Chondrocyte (in vitro differentiated cells): Measurements from ENCODE around the gene TBX5. TPM values are rescaled to one million over a fixed set of nuclear protein-coding genes. Genes with fewer than 3 reads are reported as not detected.

Source experiments
- DNase-seq: peaks from one replicate; pipeline ENCODE4 v3.0.0; 2021; ENCODE audit warnings: mixed read lengths, low spot score
- H3K27ac Mint-ChIP-seq: one replicate; pipeline ENCODE4 v1.8.0; 2021; ENCODE audit warnings: mild to moderate bottlenecking, moderate library complexity, mixed read lengths; ENCODE audit not compliant: unreplicated experiment
- H3K27me3 Mint-ChIP-seq: 2 replicates; pipeline ENCODE4 v1.8.0; 2021; ENCODE audit warnings: low read depth, mixed read lengths
- H3K36me3 Mint-ChIP-seq: 2 replicates; pipeline ENCODE4 v1.8.0; 2021; ENCODE audit warnings: low read depth, mixed read lengths
- H3K4me1 Mint-ChIP-seq: 2 replicates; pipeline ENCODE4 v1.8.0; 2021; ENCODE audit warnings: low read depth, mild to moderate bottlenecking, mixed read lengths
- H3K4me3 Mint-ChIP-seq: one replicate; pipeline ENCODE4 v1.8.0; 2021; ENCODE audit warnings: mild to moderate bottlenecking, moderate library complexity, mixed read lengths; ENCODE audit not compliant: unreplicated experiment
- H3K9me3 Mint-ChIP-seq: 2 replicates; pipeline ENCODE4 v1.8.0; 2021; ENCODE audit warnings: low read depth, mixed read lengths
- total RNA-seq: library from RNA; stranded (reverse); gene quantifications from 3 replicates; pipeline ENCODE4 v1.2.1, GENCODE V29; 2021
- TF ChIP-seq, protein P1 (sequence below): fragments of 200-600 bp; sonication (generic); IDR thresholded peaks from 2 replicates; pipeline ENCODE4 v1.5.0; 2021; ENCODE audit warnings: antibody characterized with exemption, mild to moderate bottlenecking, moderate library complexity

The TBX5 gene
- total RNA-seq, 1 donor from 2014 or later, result not detected

DNA sequence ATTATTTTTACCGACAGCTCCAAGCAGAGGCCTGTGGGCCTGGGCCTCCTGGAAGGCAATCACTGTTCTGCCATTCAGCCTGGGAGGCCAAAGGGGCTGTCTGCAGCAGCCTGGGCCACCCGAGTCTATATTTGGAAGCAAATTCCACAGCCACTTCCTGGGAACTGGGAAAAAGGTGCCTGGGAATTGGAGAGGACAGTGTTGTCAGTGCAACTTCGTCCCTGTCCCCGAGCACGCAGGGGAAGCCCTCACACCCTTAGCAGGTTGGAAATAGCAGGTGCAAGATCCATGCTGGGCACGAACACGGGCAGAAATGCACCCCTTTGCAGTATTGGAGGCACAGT is 9.6 kb upstream of the TBX5 start:
- H3K36me3 Mint-ChIP-seq, result no peaks in the 10 kb centered on the region
- peaks cover 62% of the 10 kb centered on the region for H3K27me3 Mint-ChIP-seq
- H3K4me3 Mint-ChIP-seq, result no peak overlapping the region
- no peaks in the 10 kb centered on the region for H3K9me3 Mint-ChIP-seq
- H3K4me1 Mint-ChIP-seq, result no peaks in the 10 kb centered on the region
- H3K27ac Mint-ChIP-seq, result no peak overlapping the region
- no peak for DNase-seq
- TF ChIP-seq, protein P1, sequence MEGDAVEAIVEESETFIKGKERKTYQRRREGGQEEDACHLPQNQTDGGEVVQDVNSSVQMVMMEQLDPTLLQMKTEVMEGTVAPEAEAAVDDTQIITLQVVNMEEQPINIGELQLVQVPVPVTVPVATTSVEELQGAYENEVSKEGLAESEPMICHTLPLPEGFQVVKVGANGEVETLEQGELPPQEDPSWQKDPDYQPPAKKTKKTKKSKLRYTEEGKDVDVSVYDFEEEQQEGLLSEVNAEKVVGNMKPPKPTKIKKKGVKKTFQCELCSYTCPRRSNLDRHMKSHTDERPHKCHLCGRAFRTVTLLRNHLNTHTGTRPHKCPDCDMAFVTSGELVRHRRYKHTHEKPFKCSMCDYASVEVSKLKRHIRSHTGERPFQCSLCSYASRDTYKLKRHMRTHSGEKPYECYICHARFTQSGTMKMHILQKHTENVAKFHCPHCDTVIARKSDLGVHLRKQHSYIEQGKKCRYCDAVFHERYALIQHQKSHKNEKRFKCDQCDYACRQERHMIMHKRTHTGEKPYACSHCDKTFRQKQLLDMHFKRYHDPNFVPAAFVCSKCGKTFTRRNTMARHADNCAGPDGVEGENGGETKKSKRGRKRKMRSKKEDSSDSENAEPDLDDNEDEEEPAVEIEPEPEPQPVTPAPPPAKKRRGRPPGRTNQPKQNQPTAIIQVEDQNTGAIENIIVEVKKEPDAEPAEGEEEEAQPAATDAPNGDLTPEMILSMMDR, result no peak

DNA sequence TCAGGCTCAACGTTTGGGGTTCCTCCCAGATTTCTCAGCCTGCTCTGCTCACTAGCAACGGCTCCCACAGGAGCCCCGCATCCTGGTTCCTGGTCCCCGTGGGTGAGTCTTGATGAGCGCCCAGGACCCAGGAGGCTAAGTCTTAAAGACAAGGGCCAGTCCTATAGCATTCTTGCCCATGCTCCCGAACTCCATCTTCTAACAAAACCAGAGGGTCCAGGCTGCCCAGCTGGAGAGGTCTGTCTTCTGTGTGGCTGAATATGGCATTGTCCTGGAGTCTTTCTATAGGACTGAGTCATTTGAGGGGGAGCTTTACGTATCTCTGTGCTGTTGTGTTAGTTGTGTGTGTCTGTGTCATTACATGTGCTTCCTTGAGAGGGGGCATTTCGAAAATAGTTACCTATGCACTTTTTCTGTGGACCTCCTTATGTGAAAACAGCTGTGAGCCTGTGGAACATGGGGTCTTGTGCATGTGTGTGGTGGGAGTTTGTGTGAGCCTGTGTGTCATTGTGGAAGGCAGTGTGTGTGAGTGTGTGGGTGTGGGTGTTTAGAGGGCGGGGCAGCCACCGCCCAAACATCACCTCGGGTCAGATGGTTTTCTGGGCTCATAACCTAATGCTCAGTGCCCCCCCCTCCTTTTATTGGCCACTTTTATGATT is 9.1 kb upstream of the TBX5 start:
- Mint-ChIP-seq H3K4me1 (peaks cover under 1% of the 10 kb centered on the region), H3K9me3 (no peaks in the 10 kb centered on the region), H3K27ac (no peak overlapping the region), H3K36me3 (no peaks in the 10 kb centered on the region), H3K27me3 (peaks cover 67% of the 10 kb centered on the region), H3K4me3 (no peak overlapping the region)
- DNase-seq, result no peak
- TF ChIP-seq, protein P1, result no peak

DNA sequence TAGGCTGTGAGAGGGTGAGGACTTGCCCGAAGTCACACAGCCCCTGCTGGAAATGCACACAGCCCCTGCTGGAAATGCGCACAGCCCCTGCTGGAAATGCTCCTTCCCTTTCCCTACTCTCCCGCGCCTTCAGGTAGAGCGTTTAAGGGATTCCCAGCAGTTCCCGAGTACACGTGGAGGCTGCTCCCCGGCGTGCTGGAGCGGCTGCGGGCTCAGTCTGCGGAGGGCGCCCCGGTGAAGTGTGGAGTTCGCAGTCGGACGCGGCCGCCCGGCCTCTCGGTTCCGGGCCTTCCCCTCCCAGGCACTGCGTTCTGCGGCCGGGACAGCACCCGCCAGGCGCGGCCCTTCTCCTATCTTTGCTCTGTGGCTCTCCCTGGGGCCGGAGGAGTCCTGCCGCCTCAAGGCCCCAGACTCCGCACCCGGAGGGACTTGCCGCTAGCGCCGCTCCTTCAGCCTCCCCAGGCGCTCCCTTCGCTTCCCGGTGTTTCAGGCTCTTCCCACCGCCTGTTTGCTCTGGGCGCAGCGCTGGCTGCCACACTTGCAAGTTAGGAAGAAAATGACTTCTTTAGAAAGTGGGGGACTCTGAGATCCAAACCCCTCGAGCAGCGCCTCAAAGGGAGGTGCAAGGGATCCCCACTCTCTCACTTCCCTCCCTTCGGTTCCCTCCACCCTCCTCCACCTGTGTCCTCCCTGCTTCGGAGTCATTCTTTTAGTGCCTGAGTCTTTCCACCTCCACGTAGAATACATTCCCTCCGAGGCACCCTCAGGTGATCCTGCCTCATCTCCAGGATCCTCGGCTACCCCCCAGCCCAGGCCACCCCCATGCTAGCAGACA is 8.3 kb upstream of the TBX5 start:
- no peak for DNase-seq

DNA sequence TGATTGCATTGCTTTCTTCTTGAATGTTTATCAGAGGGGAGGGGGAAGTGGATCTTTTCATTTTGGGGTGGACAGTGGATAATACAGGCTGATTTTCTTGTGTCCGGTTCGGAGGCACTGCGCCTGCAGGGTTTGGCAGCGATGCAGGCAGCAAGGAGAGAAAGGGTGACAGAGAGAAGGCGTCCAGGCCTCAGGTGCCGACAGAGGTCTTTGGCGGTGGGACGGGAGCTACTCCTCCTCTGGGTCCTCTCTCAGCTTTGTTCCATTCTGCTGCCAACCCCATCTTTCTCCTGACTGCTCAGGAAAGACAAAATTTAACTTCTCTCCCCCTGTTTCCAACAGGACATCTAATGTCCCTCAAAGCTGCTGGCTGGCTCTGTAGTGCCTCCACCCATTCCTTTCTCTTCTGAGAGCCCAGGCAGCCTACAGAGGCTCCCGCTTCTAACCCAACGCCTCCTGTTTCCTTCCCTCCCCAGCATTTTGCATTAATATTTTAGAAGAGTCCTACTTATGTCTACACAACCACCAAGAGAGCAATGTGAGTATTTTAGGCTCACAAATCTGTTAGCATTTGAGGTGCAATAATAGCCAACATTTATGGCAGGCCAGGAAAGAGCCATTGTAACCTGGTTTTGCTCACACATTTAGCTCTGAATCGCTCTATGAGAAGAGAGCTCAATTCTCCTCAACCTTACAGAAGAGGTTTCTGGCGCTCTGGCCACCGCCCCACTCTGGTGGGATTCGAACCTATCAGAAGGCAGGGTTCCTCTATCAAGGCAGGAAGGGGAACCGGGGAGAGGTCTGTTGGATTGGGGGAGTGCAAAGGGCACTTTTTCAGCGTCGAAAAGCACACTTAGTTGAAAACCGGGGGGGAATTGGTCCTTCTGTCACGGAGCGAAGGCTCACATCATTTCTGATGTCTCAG is 7.1 kb upstream of the TBX5 start:
- DNase-seq, result no peak
- H3K27me3 Mint-ChIP-seq, result peaks cover 79% of the 10 kb centered on the region
- no peak overlapping the region for H3K4me3 Mint-ChIP-seq
- H3K4me1 Mint-ChIP-seq, result peaks cover 15% of the 10 kb centered on the region
- TF ChIP-seq, protein P1, result no peak
- H3K36me3 Mint-ChIP-seq, result no peaks in the 10 kb centered on the region
- H3K27ac Mint-ChIP-seq, result no peak overlapping the region
- H3K9me3 Mint-ChIP-seq, result no peaks in the 10 kb centered on the region

More for the DNA sequence above, 8.3 kb upstream of the TBX5 start:
- TF ChIP-seq, protein P1, result no peak
- Mint-ChIP-seq H3K36me3 (no peaks in the 10 kb centered on the region), H3K9me3 (no peaks in the 10 kb centered on the region), H3K27me3 (peaks cover 75% of the 10 kb centered on the region), H3K27ac (no peak overlapping the region), H3K4me3 (no peak overlapping the region), H3K4me1 (peaks cover 8% of the 10 kb centered on the region)

DNA sequence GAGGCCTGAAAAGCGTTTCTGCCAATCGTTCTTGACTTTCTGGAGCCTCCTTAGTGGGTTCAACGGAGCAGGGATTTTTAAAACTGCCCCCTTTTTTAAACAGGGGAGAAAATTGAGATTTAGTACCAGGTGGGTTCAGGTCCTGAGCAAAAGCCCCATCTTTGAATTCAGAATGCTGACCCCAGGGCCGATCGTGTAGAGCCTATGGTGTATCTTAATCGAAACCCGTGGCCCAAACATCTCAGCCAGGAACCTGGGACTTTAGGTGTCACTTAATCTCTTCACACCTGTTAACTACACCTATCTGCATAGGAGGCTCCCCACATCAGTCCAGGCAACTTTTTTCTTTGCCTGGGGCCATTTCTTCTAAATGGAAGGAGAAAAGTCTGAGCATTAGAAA is 6.4 kb upstream of the TBX5 start:
- no peak for DNase-seq
- no peak overlapping the region for H3K27ac Mint-ChIP-seq
- H3K27me3 Mint-ChIP-seq, result peaks cover 83% of the 10 kb centered on the region
- TF ChIP-seq, protein P1, result no peak
- H3K4me3 Mint-ChIP-seq, result no peak overlapping the region
- no peaks in the 10 kb centered on the region for H3K36me3 Mint-ChIP-seq
- H3K9me3 Mint-ChIP-seq, result no peaks in the 10 kb centered on the region
- H3K4me1 Mint-ChIP-seq, result peaks cover 15% of the 10 kb centered on the region
